B cell (primary cell): ENCODE measurements around the gene IL1R1.

Experiments used
- EZH2 ChIP-seq: IDR thresholded peaks from 2 replicates; pipeline ENCODE4 v1.6.1; 2012; ENCODE audit warnings: borderline replicate concordance, low read depth, mild to moderate bottlenecking, moderate library complexity, low read length; ENCODE audit not compliant: insufficient read depth, poor library complexity, severe bottlenecking
- TF ChIP-seq, protein P1 (sequence below): fragments of 200-600 bp; IDR thresholded peaks from one replicate; pipeline ENCODE4 v1.8.0; 2022; ENCODE audit warnings: antibody characterized with exemption, mild to moderate bottlenecking

- TF ChIP-seq, protein P1, sequence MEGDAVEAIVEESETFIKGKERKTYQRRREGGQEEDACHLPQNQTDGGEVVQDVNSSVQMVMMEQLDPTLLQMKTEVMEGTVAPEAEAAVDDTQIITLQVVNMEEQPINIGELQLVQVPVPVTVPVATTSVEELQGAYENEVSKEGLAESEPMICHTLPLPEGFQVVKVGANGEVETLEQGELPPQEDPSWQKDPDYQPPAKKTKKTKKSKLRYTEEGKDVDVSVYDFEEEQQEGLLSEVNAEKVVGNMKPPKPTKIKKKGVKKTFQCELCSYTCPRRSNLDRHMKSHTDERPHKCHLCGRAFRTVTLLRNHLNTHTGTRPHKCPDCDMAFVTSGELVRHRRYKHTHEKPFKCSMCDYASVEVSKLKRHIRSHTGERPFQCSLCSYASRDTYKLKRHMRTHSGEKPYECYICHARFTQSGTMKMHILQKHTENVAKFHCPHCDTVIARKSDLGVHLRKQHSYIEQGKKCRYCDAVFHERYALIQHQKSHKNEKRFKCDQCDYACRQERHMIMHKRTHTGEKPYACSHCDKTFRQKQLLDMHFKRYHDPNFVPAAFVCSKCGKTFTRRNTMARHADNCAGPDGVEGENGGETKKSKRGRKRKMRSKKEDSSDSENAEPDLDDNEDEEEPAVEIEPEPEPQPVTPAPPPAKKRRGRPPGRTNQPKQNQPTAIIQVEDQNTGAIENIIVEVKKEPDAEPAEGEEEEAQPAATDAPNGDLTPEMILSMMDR: no peak
- no peak for TF ChIP-seq EZH2
Observed at GRCh38 chr2:102107741-102108070, 34.8 kb upstream of the IL1R1 start.
